Posterior vena cava (tissue), 2 donors: ENCODE measurements around the gene DOCK10. TPM values are rescaled to one million over a fixed set of nuclear protein-coding genes. Genes with fewer than 3 reads are reported as not detected.

Source experiments
- DNase-seq: peaks from one replicate; pipeline ENCODE4 v3.0.0-alpha.2; 2020; ENCODE audit warnings: low spot score
- intact Hi-C, 2 donors: fragments of 100-400 bp; cut with DNase I; formaldehyde crosslinking; loops; one replicate each; pipeline versions ENCODE4 v1.14.1 to v1.14.2; 2022 to 2023
- total RNA-seq, 2 donors: library from RNA; stranded (reverse); fragmentation: NEBNext Ultra II Directional; extraction: Animal tissue kit (Norgen Biotek cat#: 25700); gene quantifications; one replicate each; pipeline ENCODE4 v1.2.1, GENCODE V29; 2021
- donor health status: DM: yes; HTN: yes; CAD: no.
- donor health status: DM: yes; HTN: yes; CAD: no.

DOCK10 gene
- total RNA-seq, 2 donors from 2014 or later = 18.9 to 26.4 TPM

- intact Hi-C loops = no loop called here
- no peak for DNase-seq
These were observed 171.9 kb downstream of the DOCK10 start for GRCh38 chr2:224870341-224870740.

GRCh38 chr2:224869601-224870233 is 172.6 kb downstream of the DOCK10 start:
- intact Hi-C loops = no loop called here

GRCh38 chr2:224865016-224865415 is 177.3 kb downstream of the DOCK10 start:
- no peak for DNase-seq
- intact Hi-C loops = no loop called here

More at GRCh38 chr2:224869601-224870233, 172.6 kb downstream of the DOCK10 start:
- DNase-seq = no peak

DNA sequence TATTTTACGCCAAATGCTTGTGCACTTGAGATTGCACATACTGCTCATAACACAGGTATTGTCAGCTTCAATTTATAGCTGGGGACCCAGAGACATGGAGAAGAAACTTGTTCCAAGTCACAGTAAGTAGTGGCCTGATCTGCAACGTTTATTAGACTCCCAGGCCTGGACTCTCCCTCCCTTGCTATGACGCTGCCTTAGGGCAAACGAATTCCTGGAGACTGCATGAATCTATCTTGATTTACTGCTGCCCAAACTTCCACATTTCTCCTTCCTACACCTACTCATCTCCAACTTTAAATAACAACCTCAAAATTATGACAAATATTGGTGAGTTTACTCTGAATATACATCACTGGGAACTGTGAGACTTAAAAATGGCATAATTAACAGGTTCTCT is 181.0 kb downstream of the DOCK10 start:
- DNase-seq = no peak
- intact Hi-C loops = no loop called here

DNA sequence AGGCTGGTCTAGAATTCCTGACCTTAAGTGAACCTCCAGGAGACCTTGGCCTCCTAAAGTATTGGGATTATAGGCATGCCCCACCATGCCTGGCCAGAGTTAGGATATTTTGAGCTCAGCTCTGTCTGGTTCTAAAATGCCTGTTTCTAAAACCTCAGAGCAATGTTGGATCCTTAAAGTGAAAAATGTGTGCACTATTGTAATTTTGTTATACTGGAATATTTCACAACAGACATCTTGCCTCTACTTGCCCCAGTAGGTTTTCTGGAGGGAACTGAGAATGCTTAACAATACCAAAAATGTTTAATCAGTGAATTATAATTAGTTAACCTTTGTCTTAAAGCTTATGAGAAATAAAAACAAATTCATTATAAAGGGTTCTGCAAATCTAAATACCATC is 181.5 kb downstream of the DOCK10 start:
- DNase-seq = no peak
- intact Hi-C loops = no loop called here

GRCh38 chr2:224851811-224852210 is 190.5 kb downstream of the DOCK10 start:
- no peak for DNase-seq
- intact Hi-C loops = no loop called here

DNA sequence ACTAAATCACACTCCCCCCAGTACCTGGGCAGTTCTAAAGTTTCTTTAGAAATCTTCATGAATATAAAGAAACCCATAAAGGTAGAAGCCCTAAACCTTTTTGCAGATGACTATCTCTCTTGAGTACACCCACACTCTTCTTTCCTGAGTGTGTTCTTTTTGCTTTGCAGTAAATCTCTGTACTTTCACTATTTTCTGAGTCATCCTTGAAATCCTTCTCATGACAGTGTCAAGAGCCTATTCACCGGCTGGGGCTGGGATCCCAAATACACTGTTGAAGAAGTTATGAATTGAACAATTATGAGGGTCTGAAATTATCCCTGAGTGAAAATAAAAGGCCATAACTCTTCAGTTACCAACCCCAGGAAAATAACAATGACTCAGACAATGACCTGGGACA is 192.2 kb downstream of the DOCK10 start:
- intact Hi-C loops = no loop called here
- DNase-seq = no peak

DNA sequence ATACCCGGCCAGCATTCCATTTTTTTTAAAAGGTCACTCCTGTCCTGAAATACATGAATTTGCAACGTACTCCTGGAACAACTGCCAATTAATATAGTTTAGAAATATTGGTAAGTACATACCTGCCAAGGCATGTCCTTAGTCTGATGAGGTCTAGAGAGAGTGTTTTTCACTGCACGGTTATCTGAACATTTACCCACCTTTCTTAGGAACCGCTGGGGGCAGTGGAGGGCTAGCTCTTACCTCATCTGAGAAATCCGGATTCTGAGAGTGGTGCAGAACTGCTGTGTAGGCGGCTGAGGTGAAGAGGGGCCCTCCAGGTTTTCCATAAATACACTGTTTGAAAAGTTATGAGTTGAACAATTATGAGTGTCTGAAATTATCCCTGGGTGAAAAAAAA is 193.0 kb downstream of the DOCK10 start:
- DNase-seq = no peak
- intact Hi-C loops = no loop called here

- DNase-seq = peak; percentile 83
- intact Hi-C loops = no loop called here
These were observed 194.1 kb downstream of the DOCK10 start for GRCh38 chr2:224847961-224848850.

DNA sequence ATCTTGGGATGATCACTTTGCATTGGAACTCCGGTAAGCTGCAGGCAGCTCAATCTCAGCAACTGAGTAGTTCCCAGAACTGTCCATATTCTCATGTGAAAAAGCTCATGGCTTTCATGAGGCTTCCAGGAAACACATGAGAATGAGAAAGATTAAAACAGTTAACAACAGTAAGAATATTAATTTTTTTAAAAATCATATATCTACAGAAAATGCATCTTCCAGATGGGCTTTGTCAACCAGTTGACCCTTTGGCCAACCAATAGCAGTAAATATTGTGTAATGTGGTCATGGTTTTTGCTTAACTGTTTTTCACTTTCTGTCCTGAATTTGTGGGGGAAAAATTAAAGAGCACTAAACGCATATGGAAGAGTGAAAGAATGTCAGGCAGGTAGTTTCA is 194.9 kb downstream of the DOCK10 start:
- no peak for DNase-seq
- intact Hi-C loops = no loop called here

GRCh38 chr2:224846686-224847085 is 195.6 kb downstream of the DOCK10 start:
- no peak for DNase-seq

GRCh38 chr2:224846161-224846560 is 196.1 kb downstream of the DOCK10 start:
- intact Hi-C loops = no loop called here
- no peak for DNase-seq

More at GRCh38 chr2:224846686-224847085, 195.6 kb downstream of the DOCK10 start:
- intact Hi-C loops = no loop called here

DNA sequence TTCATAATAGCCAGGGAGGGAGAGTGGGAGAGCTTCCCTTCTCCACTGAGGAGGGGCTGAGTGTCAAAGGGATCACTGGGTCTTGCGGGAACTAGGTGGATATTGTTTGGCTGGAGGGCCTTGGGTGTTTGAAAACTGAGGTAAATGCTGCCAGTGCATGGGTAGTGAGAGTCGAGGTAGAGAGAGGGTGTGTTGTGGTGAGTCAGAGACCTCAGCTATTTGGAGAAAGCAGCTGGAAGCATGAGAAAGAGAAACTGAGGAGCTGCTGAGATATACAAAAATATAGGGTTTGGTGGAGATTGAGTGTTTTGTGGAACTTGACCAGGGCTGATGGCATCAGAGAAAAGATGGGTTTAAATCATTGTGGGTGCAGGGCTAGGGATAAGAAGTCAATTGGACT is 199.1 kb downstream of the DOCK10 start:
- no peak for DNase-seq
- intact Hi-C loops = no loop called here

GRCh38 chr2:224841910-224842309 is 200.4 kb downstream of the DOCK10 start:
- intact Hi-C loops = no loop called here
- DNase-seq = no peak

GRCh38 chr2:224838335-224838734 is 203.9 kb downstream of the DOCK10 start:
- intact Hi-C loops = no loop called here
- DNase-seq = no peak

DNA sequence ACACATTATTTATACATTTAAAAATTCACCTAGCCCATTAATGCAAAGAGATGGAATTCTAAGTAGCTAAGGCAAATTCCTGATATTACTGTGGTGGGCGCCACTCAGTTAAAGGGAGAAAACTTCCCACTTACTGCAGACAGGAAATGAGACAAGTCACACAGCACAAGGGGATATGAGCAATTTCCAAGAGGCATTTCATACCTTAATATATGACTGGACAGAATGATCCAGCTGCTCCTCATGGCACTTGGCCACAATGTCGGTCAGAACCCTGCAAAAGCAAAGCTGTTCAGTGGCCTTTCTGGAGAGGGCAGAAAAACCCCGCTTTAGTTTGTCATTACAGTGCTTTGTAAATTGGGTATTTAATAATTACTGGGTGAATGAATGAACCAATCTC is 204.7 kb downstream of the DOCK10 start:
- intact Hi-C loops = no loop called here
- DNase-seq = no peak

- DNase-seq = no peak
- intact Hi-C loops = no loop called here
These were observed 205.2 kb downstream of the DOCK10 start for GRCh38 chr2:224837066-224837465.

GRCh38 chr2:224836263-224836662 is 206.0 kb downstream of the DOCK10 start:
- DNase-seq = no peak
- intact Hi-C loops = no loop called here

DNA sequence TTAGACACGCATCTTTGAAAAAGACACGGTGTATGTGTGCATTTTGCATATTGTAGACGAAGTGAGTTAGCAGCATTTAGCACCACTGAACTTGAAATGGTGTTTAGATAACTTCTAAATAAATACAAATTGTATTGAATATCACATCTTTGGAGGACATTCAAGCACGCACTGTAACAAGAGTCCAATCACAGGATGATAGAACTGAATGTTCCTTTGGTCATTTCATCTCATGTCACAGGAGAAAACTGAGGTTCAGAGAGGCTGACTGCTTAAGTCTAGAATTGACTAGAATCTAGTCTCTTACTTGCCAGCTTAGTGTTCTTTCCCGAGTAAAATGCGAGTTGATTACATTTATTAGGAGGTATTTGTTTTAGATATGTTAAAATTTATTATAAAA is 206.9 kb downstream of the DOCK10 start:
- intact Hi-C loops = no loop called here
- DNase-seq = no peak

DNA sequence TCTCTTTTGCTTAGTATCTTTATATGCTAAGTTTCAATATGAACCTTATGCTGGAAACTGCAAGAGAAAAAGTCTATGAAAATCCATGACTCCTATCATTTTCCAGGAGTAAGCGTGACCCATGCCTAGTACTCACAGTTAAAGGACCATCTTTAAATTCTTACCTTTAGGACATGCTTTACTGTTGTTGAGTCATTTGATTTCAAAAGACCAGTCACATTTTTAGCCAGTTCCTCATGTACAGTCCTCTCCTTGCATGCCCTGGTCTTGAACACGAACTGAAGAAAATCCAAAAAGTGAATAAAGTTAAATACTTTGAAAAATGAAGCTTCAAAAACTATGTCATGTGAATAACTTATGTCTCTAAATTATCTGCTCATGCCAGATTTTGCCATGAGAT is 208.3 kb downstream of the DOCK10 start:
- no peak for DNase-seq
- intact Hi-C loops = loop anchor here in 1 of 2 donors (5.0 kb wide), 1 partner anchor 278 kb away; no protein-coding TSS in a partner anchor

DNA sequence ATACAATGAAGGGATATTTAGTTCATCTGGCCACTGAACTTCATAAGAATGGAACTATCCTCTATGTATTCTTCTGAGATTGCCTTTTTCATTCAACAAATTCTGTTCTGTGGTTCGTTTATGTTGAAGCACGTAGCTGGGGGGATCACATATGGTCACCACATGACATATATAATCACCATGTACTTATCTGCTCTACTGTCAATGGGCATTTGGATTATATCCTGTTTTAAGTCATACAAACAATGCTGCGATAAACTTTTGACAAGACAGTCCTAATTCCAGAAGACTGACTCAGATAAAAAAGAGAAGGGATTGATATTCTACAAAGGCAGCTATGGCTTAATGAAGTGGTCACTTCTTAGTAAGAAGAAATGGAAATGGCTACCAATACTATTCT is 210.1 kb downstream of the DOCK10 start:
- DNase-seq = no peak
- intact Hi-C loops = loop anchor here in 1 of 2 donors (5.0 kb wide), 1 partner anchor 280 kb away; no protein-coding TSS in a partner anchor
